MG63 (cell line): ENCODE measurements around the gene PNPLA4. TPM values are rescaled to one million over a fixed set of nuclear protein-coding genes. Genes with fewer than 3 reads are reported as not detected.
A peak's percentile ranks its signal among the peaks of the same experiment; 100 is the strongest.

Source experiments
- DNase-seq: peaks from one replicate; pipeline ENCODE4 v3.0.0-alpha.2; 2020
- H3K27me3 ChIP-seq: fragments of 250-450 bp; sonication (Bioruptor Pico); 2 replicates; pipeline ENCODE4 v1.5.1; 2020; ENCODE audit warnings: mild to moderate bottlenecking, moderate library complexity
- H3K36me3 ChIP-seq: fragments of 250-450 bp; sonication (Bioruptor Pico); 2 replicates; pipeline ENCODE4 v1.5.1; 2020; ENCODE audit warnings: mild to moderate bottlenecking, moderate library complexity
- H3K4me3 ChIP-seq: fragments of 250-450 bp; sonication (Bioruptor Pico); 2 replicates; pipeline ENCODE4 v1.5.1; 2020; ENCODE audit warnings: mild to moderate bottlenecking, moderate library complexity
- H3K9me3 ChIP-seq: fragments of 250-450 bp; sonication (Bioruptor Pico); 2 replicates; pipeline ENCODE4 v1.5.1; 2020; ENCODE audit warnings: mild to moderate bottlenecking, moderate library complexity
- total RNA-seq: library from RNA; depleted of rRNA; stranded (reverse); fragments of >200 nt; shearing (Covaris generic); gene quantifications from 2 replicates; pipeline ENCODE4 v1.2.3, GENCODE V29; 2014; ENCODE audit warnings: low replicate concordance; rRNA removed

PNPLA4 gene
- total RNA-seq, 1 experiment from 2014 or later: not detected

DNA sequence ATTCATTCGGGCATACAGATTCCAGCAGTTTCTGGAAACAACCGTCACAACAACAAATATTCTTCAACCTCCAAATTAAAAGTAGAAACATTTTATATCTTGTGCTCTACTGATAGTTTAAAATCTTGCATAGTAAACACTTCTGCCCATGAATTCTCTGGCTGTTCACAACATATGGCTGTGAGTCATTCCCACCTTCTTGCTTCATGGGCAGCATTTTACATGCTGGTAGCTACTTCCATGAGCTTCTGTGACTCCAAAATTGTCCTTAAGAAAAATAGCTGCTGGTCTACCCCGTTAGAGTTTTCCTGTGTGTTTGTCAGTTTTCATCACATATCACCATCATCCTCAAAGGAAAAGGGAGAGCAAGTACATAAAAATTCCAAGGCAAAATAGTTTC lies 22.7 kb downstream of the PNPLA4 start:
- DNase-seq: no peak
- no peaks in the 10 kb centered on the region for H3K9me3 ChIP-seq
- H3K27me3 ChIP-seq: no peaks in the 10 kb centered on the region
- H3K36me3 ChIP-seq: no peaks in the 10 kb centered on the region
- H3K4me3 ChIP-seq: no peak overlapping the region

DNA sequence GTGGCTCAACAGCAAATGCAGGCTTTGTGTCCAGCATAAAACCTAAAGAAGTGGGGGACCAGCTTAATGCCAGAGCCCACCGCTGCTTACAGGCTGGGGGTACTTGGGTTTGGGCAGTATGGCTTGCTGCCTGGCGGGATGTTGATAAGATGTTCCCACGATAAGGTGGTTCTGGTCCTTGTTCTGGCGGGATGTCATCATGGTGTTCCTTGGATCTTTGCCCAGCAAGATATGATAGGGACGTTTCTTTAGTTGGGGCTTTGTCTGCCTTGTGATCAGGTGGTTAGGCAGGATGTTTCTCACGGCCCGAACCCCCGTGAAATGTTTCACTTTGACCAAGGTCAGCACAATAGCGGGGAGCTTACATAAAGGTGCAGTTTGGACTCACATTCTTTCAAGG lies 35.3 kb downstream of the PNPLA4 start:
- Histone ChIP-seq H3K9me3 (no peaks in the 10 kb centered on the region), H3K36me3 (no peaks in the 10 kb centered on the region)

DNA sequence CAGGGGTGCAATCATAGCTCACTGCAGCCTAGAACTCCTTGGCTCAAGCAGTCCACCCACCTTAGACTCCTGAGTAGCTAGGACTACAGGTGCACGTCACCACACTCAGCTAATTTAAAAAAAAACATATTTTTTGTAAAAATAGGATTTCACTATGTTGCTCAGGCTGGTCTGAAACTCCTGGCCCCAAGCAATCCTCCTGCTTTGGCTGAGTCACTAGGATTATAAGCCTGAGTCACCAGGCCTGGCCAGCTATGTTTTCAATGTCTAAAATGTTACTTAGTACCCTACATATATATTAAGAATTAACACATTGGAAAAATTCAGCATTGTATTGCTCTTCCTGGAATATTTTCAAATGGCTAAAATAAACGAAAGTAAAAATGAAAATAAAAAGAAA lies 37.5 kb downstream of the PNPLA4 start:
- H3K9me3 ChIP-seq: no peaks in the 10 kb centered on the region
- DNase-seq: peak; percentile 57
- H3K4me3 ChIP-seq: no peak overlapping the region
- no peaks in the 10 kb centered on the region for H3K36me3 ChIP-seq
- H3K27me3 ChIP-seq: no peaks in the 10 kb centered on the region

More for the DNA sequence above, 35.3 kb downstream of the PNPLA4 start:
- H3K4me3 ChIP-seq: no peak overlapping the region
- H3K27me3 ChIP-seq: no peaks in the 10 kb centered on the region
- no peak for DNase-seq

DNA sequence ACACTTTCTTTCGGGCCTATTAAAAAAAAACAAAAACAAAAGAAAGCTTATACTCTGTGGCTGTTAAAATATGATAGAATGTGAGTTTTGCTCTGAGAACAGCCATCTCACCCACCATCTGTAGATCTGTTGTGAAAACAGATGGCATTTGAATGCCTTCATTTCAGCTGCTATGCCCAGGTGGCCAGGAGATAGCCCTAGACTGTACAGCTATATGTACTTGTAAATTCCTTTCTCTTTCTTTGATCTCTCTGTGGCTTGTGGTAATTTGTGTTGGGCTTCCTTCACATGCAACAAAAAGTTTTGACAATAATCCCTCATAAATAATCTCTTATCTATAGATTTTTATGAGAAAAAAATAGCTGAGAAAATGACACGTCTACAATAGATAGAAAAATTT lies 38.1 kb downstream of the PNPLA4 start:
- Histone ChIP-seq H3K4me3 (no peak overlapping the region), H3K36me3 (no peaks in the 10 kb centered on the region), H3K9me3 (no peaks in the 10 kb centered on the region), H3K27me3 (no peaks in the 10 kb centered on the region)
- DNase-seq: no peak

DNA sequence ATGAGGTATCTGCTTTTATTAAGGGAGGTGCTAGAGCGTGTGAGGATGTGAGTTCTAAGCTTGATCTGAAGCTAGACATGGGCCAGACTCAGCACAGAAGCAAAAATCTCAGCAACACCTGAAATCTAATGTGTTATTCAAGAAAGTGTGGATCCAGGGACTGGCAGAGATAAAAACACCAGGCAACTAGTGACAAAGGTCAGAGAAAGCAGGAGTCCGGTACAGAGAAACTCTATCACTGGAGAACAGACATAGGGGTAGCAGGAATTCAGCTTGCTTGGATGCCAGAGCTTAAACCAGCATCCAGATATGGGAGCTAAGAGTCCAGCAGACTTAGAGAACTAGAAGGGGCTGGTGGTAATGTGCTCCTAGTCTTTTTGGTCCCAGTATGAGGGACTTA lies 50.3 kb downstream of the PNPLA4 start:
- Histone ChIP-seq H3K4me3 (no peak overlapping the region), H3K36me3 (no peaks in the 10 kb centered on the region), H3K27me3 (no peaks in the 10 kb centered on the region), H3K9me3 (no peaks in the 10 kb centered on the region)
- DNase-seq: no peak

DNA sequence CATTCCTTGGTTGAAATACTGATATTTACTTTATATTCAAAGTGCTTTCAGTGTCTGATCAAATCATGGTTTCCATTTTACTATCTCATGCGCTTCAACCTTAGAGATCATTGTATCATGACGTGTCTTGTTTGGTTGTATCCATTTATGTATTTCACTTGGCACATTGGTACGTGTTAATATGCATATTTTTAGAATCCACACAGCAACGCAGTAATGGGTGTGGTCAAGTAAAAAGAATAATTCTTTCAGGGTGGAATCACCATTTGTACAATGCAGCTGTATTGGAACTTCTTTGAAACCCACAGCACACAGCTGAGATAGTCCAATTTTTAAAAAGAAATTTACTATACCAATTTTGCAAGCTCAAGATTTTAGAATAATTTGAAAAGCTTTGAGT lies 55.2 kb downstream of the PNPLA4 start:
- Histone ChIP-seq H3K9me3 (no peaks in the 10 kb centered on the region), H3K4me3 (no peak overlapping the region), H3K36me3 (no peaks in the 10 kb centered on the region), H3K27me3 (no peaks in the 10 kb centered on the region)
- no peak for DNase-seq

DNA sequence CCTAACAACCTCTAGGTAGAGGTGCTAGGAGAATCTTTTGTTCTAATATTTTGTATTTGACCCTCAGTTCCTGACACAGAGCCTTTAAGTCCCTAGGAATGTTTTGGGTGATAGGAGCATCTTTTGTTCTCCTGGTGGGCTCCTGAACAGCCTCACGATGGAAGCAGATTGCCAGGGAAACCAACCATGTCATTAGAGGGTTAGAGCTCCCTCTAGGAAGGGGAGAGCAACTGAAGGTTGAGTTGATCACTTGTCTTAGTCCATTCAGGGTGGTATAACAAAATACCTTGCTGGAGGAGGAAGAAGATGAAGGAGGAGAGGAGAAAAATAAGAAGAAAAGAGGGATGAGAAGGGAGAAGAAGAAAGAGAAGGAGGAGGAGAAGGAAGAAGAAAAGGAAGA lies 75.0 kb downstream of the PNPLA4 start:
- DNase-seq: no peak
- H3K9me3 ChIP-seq: no peaks in the 10 kb centered on the region
- H3K4me3 ChIP-seq: no peak overlapping the region
- H3K36me3 ChIP-seq: no peaks in the 10 kb centered on the region
- H3K27me3 ChIP-seq: no peaks in the 10 kb centered on the region

Other genes with a start within 250 kb of the PNPLA4 start
- not detected in 2 replicates for gene VCX, start 84.2 kb downstream of the PNPLA4 start, total RNA-seq
- gene VCX2, start 243.9 kb upstream of the PNPLA4 start, total RNA-seq: not detected in 2 replicates